Hepatocyte (in vitro differentiated cells): Measurements from ENCODE around the gene ACAN. TPM values are rescaled to one million over a fixed set of nuclear protein-coding genes. Genes with fewer than 3 reads are reported as not detected.

ENCODE experiments used
- DNase-seq: peaks from one replicate; pipeline ENCODE4 v3.0.0-alpha.2; 2016; ENCODE audit warnings: low spot score
- H2AFZ ChIP-seq: fragments of 200-600 bp; sonication (generic); 2 replicates; pipeline ENCODE4 v1.6.0; 2016; ENCODE audit warnings: antibody characterized with exemption, mild to moderate bottlenecking
- H3K27ac ChIP-seq: fragments of 200-600 bp; sonication (generic); 2 replicates; pipeline ENCODE4 v1.5.1; 2016; ENCODE audit warnings: mild to moderate bottlenecking
- H3K27me3 ChIP-seq: fragments of 200-600 bp; sonication (generic); 2 replicates; pipeline ENCODE4 v1.6.1; 2016
- H3K36me3 ChIP-seq: fragments of 200-600 bp; sonication (generic); replicated peaks from 2 replicates; pipeline ENCODE4 v1.5.1; 2016; ENCODE audit warnings: low read depth; ENCODE audit not compliant: insufficient read depth
- H3K4me1 ChIP-seq: fragments of 200-600 bp; sonication (generic); 2 replicates; pipeline ENCODE4 v1.5.1; 2016; ENCODE audit warnings: mild to moderate bottlenecking, moderate library complexity; ENCODE audit not compliant: insufficient read depth
- H3K4me2 ChIP-seq: fragments of 200-600 bp; sonication (generic); 2 replicates; pipeline ENCODE4 v1.6.0; 2016
- H3K4me3 ChIP-seq: fragments of 200-600 bp; sonication (generic); 2 replicates; pipeline ENCODE4 v1.5.1; 2016; ENCODE audit warnings: mild to moderate bottlenecking
- H3K79me2 ChIP-seq: fragments of 200-600 bp; sonication (generic); 2 replicates; pipeline ENCODE4 v1.6.0; 2017; ENCODE audit warnings: mild to moderate bottlenecking
- H3K9me2 ChIP-seq: fragments of 200-600 bp; sonication (generic); replicated peaks from 2 replicates; pipeline ENCODE4 v1.6.0; 2017; ENCODE audit warnings: mild to moderate bottlenecking; ENCODE audit not compliant: insufficient read depth
- H3K9me3 ChIP-seq: fragments of 200-600 bp; sonication (generic); 2 replicates; pipeline ENCODE4 v1.5.1; 2016; ENCODE audit warnings: low read depth, mild to moderate bottlenecking
- H4K20me1 ChIP-seq: fragments of 200-600 bp; sonication (generic); 2 replicates; pipeline ENCODE4 v1.6.0; 2016; ENCODE audit warnings: mild to moderate bottlenecking; ENCODE audit not compliant: insufficient read depth, poor library complexity, severe bottlenecking
- CTCF ChIP-seq: fragments of 200-600 bp; sonication (generic); IDR thresholded peaks from 2 replicates; pipeline ENCODE4 v1.5.1; 2016; ENCODE audit warnings: antibody characterized with exemption, mild to moderate bottlenecking; ENCODE audit not compliant: poor library complexity
- EZH2 ChIP-seq: fragments of 200-600 bp; sonication (generic); IDR thresholded peaks from 2 replicates; pipeline ENCODE4 v1.6.1; 2016; ENCODE audit warnings: antibody characterized with exemption, mild to moderate bottlenecking, borderline replicate concordance
- EZH2phosphoT487 ChIP-seq: fragments of 200-600 bp; sonication (generic); IDR thresholded peaks from one replicate; pipeline ENCODE4 v1.6.1; 2018; ENCODE audit warnings: antibody characterized with exemption, mild to moderate bottlenecking, low read depth, moderate library complexity; ENCODE audit not compliant: unreplicated experiment, severe bottlenecking
- WGBS: methylation state at CpG from one replicate; pipeline ENCODE4 v1.1.6; 2016; ENCODE audit warnings: low lambda C conversion rate; ENCODE audit errors: missing lambda C conversion rate; 5-methylcytosine and 5-hydroxymethylcytosine counted together
- polyA plus RNA-seq: library from polyadenylated mRNA; unstranded; fragments of >200 nt; fragmentation: Nextera tagmentation; extraction: Ambion mirVana; gene quantifications from 2 replicates; pipeline ENCODE4 v1.2.1, GENCODE V29; 2016
- total RNA-seq: library from RNA; depleted of rRNA; stranded (reverse); fragments of >200 nt; gene quantifications from 2 replicates; pipeline ENCODE4 v1.2.3, GENCODE V29; 2014

ACAN gene
- total and polyA plus RNA-seq, 2 experiments from 2014 or later: 0.20 to 0.34 TPM

DNA sequence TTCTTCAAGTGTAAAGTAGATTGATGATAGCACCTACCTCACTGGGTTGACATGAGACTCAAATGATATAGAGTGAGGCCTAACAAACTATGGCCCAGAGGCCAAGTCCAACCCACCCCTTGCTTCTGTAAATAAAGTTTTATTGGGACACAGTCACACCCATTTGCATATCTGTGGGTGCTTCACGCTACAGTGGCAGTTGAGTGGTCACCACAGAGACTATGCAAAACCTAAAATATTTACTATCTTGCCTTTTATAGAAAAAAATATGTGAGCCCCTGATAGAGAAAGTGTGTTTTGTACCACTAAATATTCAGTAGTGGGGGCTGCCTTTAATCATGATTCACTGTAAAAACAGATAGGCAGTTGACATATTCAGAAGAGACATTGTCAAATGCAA lies 38.0 kb downstream of the ACAN start:
- no peaks in the 10 kb centered on the region for H3K79me2 ChIP-seq
- no peak overlapping the region for H3K4me2 ChIP-seq
- H2AFZ ChIP-seq: no peak overlapping the region
- no peaks in the 10 kb centered on the region for H3K9me2 ChIP-seq
- no peaks in the 10 kb centered on the region for H3K4me1 ChIP-seq
- H4K20me1 ChIP-seq: no peaks in the 10 kb centered on the region
- H3K9me3 ChIP-seq: no peaks in the 10 kb centered on the region
- no peak overlapping the region for H3K4me3 ChIP-seq
- no peak for DNase-seq
- H3K36me3 ChIP-seq: no peaks in the 10 kb centered on the region
- no peak overlapping the region for H3K27ac ChIP-seq
- WGBS: 92% methylated on average over 1 of the region's 1 CpG
- TF ChIP-seq CTCF: no peak
- TF ChIP-seq EZH2: no peak
- no peak for TF ChIP-seq EZH2phosphoT487
- peaks cover 5% of the 10 kb centered on the region for H3K27me3 ChIP-seq

- Histone ChIP-seq H3K36me3 (no peaks in the 10 kb centered on the region), H2AFZ (no peak overlapping the region), H3K9me3 (no peaks in the 10 kb centered on the region), H3K27ac (no peak overlapping the region), H3K4me3 (no peak overlapping the region), H3K79me2 (no peaks in the 10 kb centered on the region), H3K9me2 (no peaks in the 10 kb centered on the region), H3K27me3 (peaks cover 5% of the 10 kb centered on the region), H3K4me2 (no peak overlapping the region), H4K20me1 (no peaks in the 10 kb centered on the region), H3K4me1 (no peaks in the 10 kb centered on the region)
- TF ChIP-seq EZH2phosphoT487: no peak
- no peak for TF ChIP-seq CTCF
- no peak for TF ChIP-seq EZH2
- 90% methylated on average over 4 of the region's 4 CpGs for WGBS
- no peak for DNase-seq
Measured at GRCh38 chr15:88842156-88842555, 38.9 kb downstream of the ACAN start.

DNA sequence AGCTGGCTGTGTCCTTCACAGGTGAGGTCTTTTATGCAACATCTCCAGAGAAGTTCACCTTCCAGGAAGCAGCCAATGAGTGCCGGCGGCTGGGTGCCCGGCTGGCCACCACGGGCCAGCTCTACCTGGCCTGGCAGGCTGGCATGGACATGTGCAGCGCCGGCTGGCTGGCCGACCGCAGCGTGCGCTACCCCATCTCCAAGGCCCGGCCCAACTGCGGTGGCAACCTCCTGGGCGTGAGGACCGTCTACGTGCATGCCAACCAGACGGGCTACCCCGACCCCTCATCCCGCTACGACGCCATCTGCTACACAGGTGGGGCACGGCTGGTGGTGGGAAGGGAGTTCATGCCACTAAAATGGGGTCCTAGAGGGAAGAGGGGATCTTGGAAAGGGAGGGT lies 40.1 kb downstream of the ACAN start:
- 96% methylated on average over 21 of the region's 21 CpGs for WGBS
- H2AFZ ChIP-seq: no peak overlapping the region
- H3K27ac ChIP-seq: no peak overlapping the region
- TF ChIP-seq CTCF (no peak), EZH2 (no peak), EZH2phosphoT487 (no peak)
- H3K4me1 ChIP-seq: no peaks in the 10 kb centered on the region
- H3K4me3 ChIP-seq: no peak overlapping the region
- no peaks in the 10 kb centered on the region for H3K9me2 ChIP-seq
- peaks cover 5% of the 10 kb centered on the region for H3K27me3 ChIP-seq
- no peaks in the 10 kb centered on the region for H3K9me3 ChIP-seq
- no peaks in the 10 kb centered on the region for H4K20me1 ChIP-seq
- no peak for DNase-seq
- no peak overlapping the region for H3K4me2 ChIP-seq
- no peaks in the 10 kb centered on the region for H3K36me3 ChIP-seq
- H3K79me2 ChIP-seq: no peaks in the 10 kb centered on the region
